Panc1 (cell line): ENCODE results near the gene LIME1. TPM values are rescaled to one million over a fixed set of nuclear protein-coding genes. Genes with fewer than 3 reads are reported as not detected.

Source experiments
- ATAC-seq: fragments of 200-7000 bp; cut with Tn5 transposase; 2 replicates; pipeline ENCODE4 v1.9.1; 2020; ENCODE audit warnings: mild to moderate bottlenecking, moderate library complexity
- BruUV-seq: library from RNA; stranded (reverse); fragments of 400-500 nt; replicated peaks from 2 replicates; lab custom pipeline; 2021; lab: Mats Ljungman, UMichigan
- CTCF ChIA-PET: fragments of 300-600 bp; sonication (Branson Sonifier 250); formaldehyde crosslinking; loops from one replicate; lab custom pipeline; 2022; ENCODE audit warnings: antibody characterized with exemption; lab: Charles Lee
- POLR2A ChIA-PET: fragments of 300-600 bp; sonication (Branson Sonifier 250); formaldehyde crosslinking; loops from one replicate; lab custom pipeline; 2022; ENCODE audit warnings: antibody characterized with exemption; lab: Charles Lee
- DNase-seq: peaks from one replicate; pipeline ENCODE4 v3.0.0-alpha.2; 2010; ENCODE audit warnings: low read depth, low spot score
- H3K27ac ChIP-seq: 2 replicates; pipeline ENCODE4 v1.5.1; 2011; ENCODE audit warnings: mild to moderate bottlenecking, low read length, inconsistent platforms
- H3K27me3 ChIP-seq: fragments of 200-500 bp; sonication (Bioruptor generic); 2 replicates; pipeline ENCODE4 v1.6.0; 2014; ENCODE audit warnings: low read length, inconsistent platforms; ENCODE audit not compliant: control insufficient read depth, insufficient read depth
- H3K36me3 ChIP-seq: fragments of 200-500 bp; sonication (Bioruptor generic); 2 replicates; pipeline ENCODE4 v1.5.1; 2014; ENCODE audit warnings: inconsistent platforms, mild to moderate bottlenecking, low read length, moderate library complexity; ENCODE audit not compliant: control insufficient read depth, insufficient read depth
- H3K4me1 ChIP-seq: 2 replicates; pipeline ENCODE4 v1.5.1; 2011; ENCODE audit warnings: inconsistent platforms, mild to moderate bottlenecking, low read length, moderate library complexity; ENCODE audit not compliant: control insufficient read depth, insufficient read depth
- H3K4me3 ChIP-seq, 2 experiments: 2 replicates each; pipeline ENCODE4 v1.5.1; 2011 to 2012; ENCODE audit warnings: low read depth in 2 of 2, low read length in 2 of 2, mild to moderate bottlenecking in 2 of 2, inconsistent platforms in 1 of 2, moderate library complexity in 1 of 2
- H3K9me3 ChIP-seq: fragments of 200-500 bp; sonication (Bioruptor generic); 2 replicates; pipeline ENCODE4 v1.5.1; 2014; ENCODE audit warnings: low read depth, mild to moderate bottlenecking, inconsistent platforms, low read length, moderate library complexity; ENCODE audit not compliant: control insufficient read depth, insufficient read depth
- CTCF ChIP-seq: fragments of 450-650 bp; IDR thresholded peaks from 2 replicates; pipeline ENCODE4 v1.5.1; 2017; ENCODE audit warnings: mild to moderate bottlenecking
- POLR2AphosphoS5 ChIP-seq: IDR thresholded peaks from 2 replicates; pipeline ENCODE4 v1.6.1; 2012; ENCODE audit warnings: mild to moderate bottlenecking, low read depth, low read length, moderate library complexity
- REST ChIP-seq, 2 experiments: IDR thresholded peaks; 2 replicates each; pipeline ENCODE4 v1.6.1; 2011 to 2012; ENCODE audit warnings: low read depth in 2 of 2, control low read depth in 1 of 2, low read length in 1 of 2, mild to moderate bottlenecking in 1 of 2, moderate library complexity in 1 of 2; ENCODE audit not compliant: insufficient read depth in 1 of 2
- SIN3A ChIP-seq: IDR thresholded peaks from 2 replicates; pipeline ENCODE4 v1.6.1; 2012; ENCODE audit warnings: low read depth, mild to moderate bottlenecking, low read length, moderate library complexity, borderline replicate concordance; ENCODE audit not compliant: insufficient read depth
- TCF7L2 ChIP-seq: IDR thresholded peaks from 2 replicates; pipeline ENCODE4 v1.6.1; 2011; ENCODE audit warnings: mild to moderate bottlenecking, low read depth, low read length, inconsistent platforms
- in situ Hi-C: cut with HindIII; loops from 2 replicates; pipeline ENCODE4 v1.10.0; 2016; ENCODE audit warnings: low sequenced_read_pairs, low pct_unique_long_range_greater_than_20kb
- intact Hi-C: fragments of 100-400 bp; cut with micrococcal nuclease; formaldehyde crosslinking; loops from one replicate; pipeline ENCODE4 v1.10.0; 2022; ENCODE audit not compliant: unreplicated experiment
- total RNA-seq: library from RNA; stranded (reverse); gene quantifications from one replicate; pipeline ENCODE4 v1.2.1, GENCODE V29; 2021; ENCODE audit not compliant: unreplicated experiment

LIME1 gene
- total RNA-seq, 1 experiment from 2014 or later: 15.2 TPM

GRCh38 chr20:63768591-63769515 lies 32.4 kb downstream of the LIME1 start:
- in situ Hi-C loops: no loop called here
- BruUV-seq: no TSS peak
- ChIA-PET POLR2A (no interaction called here), CTCF (no interaction called here)
- no peak for ATAC-seq
- TF ChIP-seq REST (IDR thresholded peaks at IDR 0.05; ENCODE audit: insufficient read depth in 1 of 2, low read depth in 2 of 2, low read length in 1 of 2) (no peak), SIN3A (no peak), CTCF (no peak), POLR2AphosphoS5 (no peak), TCF7L2 (no peak)
- Histone ChIP-seq H3K27ac (no peak overlapping the region), H3K27me3 (no peaks in the 10 kb centered on the region), H3K4me1 (peaks cover 5% of the 10 kb centered on the region; the same call in 1 of the 2 replicates), H3K4me3 (no peak overlapping the region), H3K9me3 (no peaks in the 10 kb centered on the region), H3K36me3 (no peaks in the 10 kb centered on the region)
- DNase-seq: no peak
- intact Hi-C loops: no loop called here

- H3K4me3 ChIP-seq: no peak overlapping the region
- POLR2A ChIA-PET: no interaction called here
- intact Hi-C loops: no loop called here
- CTCF ChIA-PET: no interaction called here
- DNase-seq: no peak
- no peaks in the 10 kb centered on the region for H3K9me3 ChIP-seq
- no peaks in the 10 kb centered on the region for H3K36me3 ChIP-seq
- H3K27me3 ChIP-seq: no peaks in the 10 kb centered on the region
- no peak for ATAC-seq
- TF ChIP-seq CTCF (no peak), TCF7L2 (no peak), POLR2AphosphoS5 (no peak), SIN3A (no peak), REST (IDR thresholded peaks at IDR 0.05; ENCODE audit: insufficient read depth in 1 of 2, low read depth in 2 of 2, low read length in 1 of 2) (no peak)
- no TSS peak for BruUV-seq
- no peak overlapping the region for H3K27ac ChIP-seq
- in situ Hi-C loops: no loop called here
- H3K4me1 ChIP-seq: peaks cover 5% of the 10 kb centered on the region; the same call in 1 of the 2 replicates
Observed at GRCh38 chr20:63769891-63770474, 33.5 kb downstream of the LIME1 start.
